MM.1S (cell line): Measurements from ENCODE around the gene CHMP6.

ENCODE experiments used
- DNase-seq: peaks from one replicate; pipeline ENCODE4 v3.0.0-alpha.2; 2015
- H2AFZ ChIP-seq: fragments of 300-600 bp; sonication (generic); 2 replicates; pipeline ENCODE4 v1.6.0; 2016; ENCODE audit warnings: antibody characterized with exemption, low read length
- H3F3A ChIP-seq: fragments of 300-600 bp; sonication (generic); 2 replicates; pipeline ENCODE4 v1.6.1; 2016; ENCODE audit warnings: mild to moderate bottlenecking, antibody characterized with exemption, low read length, moderate library complexity, mixed read lengths; ENCODE audit not compliant: insufficient read depth
- H3K27ac ChIP-seq: fragments of 300-600 bp; sonication (generic); 2 replicates; pipeline ENCODE4 v1.5.1; 2016; ENCODE audit warnings: mild to moderate bottlenecking, low read length
- H3K27me3 ChIP-seq: fragments of 300-600 bp; sonication (generic); replicated peaks from 2 replicates; pipeline ENCODE4 v1.6.0; 2016; ENCODE audit warnings: low read length; ENCODE audit not compliant: insufficient read depth
- H3K36me3 ChIP-seq: fragments of 300-600 bp; sonication (generic); replicated peaks from 2 replicates; pipeline ENCODE4 v1.6.1; 2016; ENCODE audit warnings: mild to moderate bottlenecking, low read length, mixed read lengths; ENCODE audit not compliant: insufficient read depth
- H3K4me1 ChIP-seq: fragments of 300-600 bp; sonication (generic); 2 replicates; pipeline ENCODE4 v1.6.1; 2016; ENCODE audit warnings: low read length, mixed read lengths
- H3K4me2 ChIP-seq: fragments of 300-600 bp; sonication (generic); 2 replicates; pipeline ENCODE4 v1.6.0; 2016; ENCODE audit warnings: low read depth, low read length
- H3K4me3 ChIP-seq: fragments of 300-600 bp; sonication (generic); 2 replicates; pipeline ENCODE4 v1.5.1; 2016; ENCODE audit warnings: low read length, mixed read lengths
- H3K79me2 ChIP-seq: fragments of 300-600 bp; sonication (generic); 2 replicates; pipeline ENCODE4 v1.6.1; 2016; ENCODE audit warnings: mixed run types, low read length, mixed read lengths
- H3K9ac ChIP-seq: fragments of 300-600 bp; sonication (generic); 2 replicates; pipeline ENCODE4 v1.6.1; 2016; ENCODE audit warnings: low read length, mixed read lengths
- H3K9me2 ChIP-seq: fragments of 300-600 bp; sonication (generic); replicated peaks from 2 replicates; pipeline ENCODE4 v1.6.1; 2016; ENCODE audit warnings: mild to moderate bottlenecking, low read length, mixed read lengths; ENCODE audit not compliant: insufficient read depth
- H3K9me3 ChIP-seq: fragments of 300-600 bp; sonication (generic); replicated peaks from 2 replicates; pipeline ENCODE4 v1.6.1; 2016; ENCODE audit warnings: mild to moderate bottlenecking, low read length, mixed read lengths; ENCODE audit not compliant: insufficient read depth
- H4K20me1 ChIP-seq: fragments of 300-600 bp; sonication (generic); 2 replicates; pipeline ENCODE4 v1.6.1; 2016; ENCODE audit warnings: mild to moderate bottlenecking, low read length, moderate library complexity, mixed read lengths; ENCODE audit not compliant: insufficient read depth
- CTCF ChIP-seq: fragments of 300-600 bp; sonication (generic); IDR thresholded peaks from 2 replicates; pipeline ENCODE4 v1.5.1; 2016; ENCODE audit warnings: antibody characterized with exemption, low read length, mixed read lengths
- EZH2 ChIP-seq: fragments of 300-600 bp; sonication (generic); optimal IDR thresholded peaks from 2 replicates; pipeline ENCODE3; 2017; ENCODE audit warnings: low read depth, mild to moderate bottlenecking, antibody characterized with exemption, low read length, mixed read lengths
- EZH2phosphoT487 ChIP-seq: fragments of 300-600 bp; sonication (generic); IDR thresholded peaks from 2 replicates; pipeline ENCODE4 v1.6.1; 2018; ENCODE audit warnings: antibody characterized with exemption, low read length

CHMP6 gene

GRCh38 chr17:80970044-80970761 lies 21.4 kb upstream of the CHMP6 start:
- H3K4me2 ChIP-seq: no peak overlapping the region
- H3F3A ChIP-seq: no peaks in the 10 kb centered on the region
- no peaks in the 10 kb centered on the region for H3K79me2 ChIP-seq
- 0 out of 2 replicates have a peak, but pooled peaks cover 8% of the 10 kb centered on the region for H3K4me1 ChIP-seq
- H3K9me3 ChIP-seq: no peaks in the 10 kb centered on the region
- no peaks in the 10 kb centered on the region for H4K20me1 ChIP-seq
- no peak overlapping the region for H3K27ac ChIP-seq
- H3K27me3 ChIP-seq: no peaks in the 10 kb centered on the region
- no peaks in the 10 kb centered on the region for H3K36me3 ChIP-seq
- TF ChIP-seq CTCF (peak; percentile 71), EZH2 (no peak)
- no peak overlapping the region for H3K9ac ChIP-seq
- DNase-seq: peak; percentile 38
- H2AFZ ChIP-seq: no peak overlapping the region
- no peak overlapping the region for H3K4me3 ChIP-seq
- H3K9me2 ChIP-seq: no peaks in the 10 kb centered on the region

GRCh38 chr17:80970762-80971703 lies 20.6 kb upstream of the CHMP6 start:
- Histone ChIP-seq H4K20me1 (no peaks in the 10 kb centered on the region), H3K4me3 (no peak overlapping the region), H3K27ac (no peak overlapping the region), H3K9me2 (no peaks in the 10 kb centered on the region), H3K9me3 (no peaks in the 10 kb centered on the region), H3K4me1 (0 out of 2 replicates have a peak, but pooled peaks cover 8% of the 10 kb centered on the region), H3K27me3 (no peaks in the 10 kb centered on the region), H3K9ac (no peak overlapping the region), H3K79me2 (no peaks in the 10 kb centered on the region), H3K36me3 (no peaks in the 10 kb centered on the region), H3K4me2 (no peak overlapping the region), H2AFZ (no peak overlapping the region), H3F3A (no peaks in the 10 kb centered on the region)
- DNase-seq: no peak
- TF ChIP-seq CTCF: 0 out of 2 replicates have a peak, but pooled peaks have one; percentile 2
- no peak for TF ChIP-seq EZH2
- TF ChIP-seq EZH2phosphoT487: no peak

GRCh38 chr17:80971704-80972304 lies 19.8 kb upstream of the CHMP6 start:
- Histone ChIP-seq H3K4me2 (no peak overlapping the region), H2AFZ (no peak overlapping the region), H3K4me1 (0 out of 2 replicates have a peak, but pooled peaks cover 8% of the 10 kb centered on the region), H3F3A (no peaks in the 10 kb centered on the region), H4K20me1 (no peaks in the 10 kb centered on the region), H3K9ac (no peak overlapping the region), H3K9me3 (no peaks in the 10 kb centered on the region), H3K4me3 (no peak overlapping the region), H3K27ac (no peak overlapping the region), H3K9me2 (no peaks in the 10 kb centered on the region), H3K36me3 (no peaks in the 10 kb centered on the region), H3K79me2 (no peaks in the 10 kb centered on the region), H3K27me3 (peaks cover 6% of the 10 kb centered on the region; the same call in 1 of the 2 replicates)
- no peak for DNase-seq
- TF ChIP-seq EZH2phosphoT487 (no peak), EZH2 (no peak), CTCF (no peak)
